Stimulated activated CD4-positive, alpha-beta T cell treated with anti-CD3 and anti-CD28 coated beads, Interleukin-1b, Interleukin-23, amount 100 ng/mL, for 1 hour (primary cell): ENCODE results near the gene CD82.

Experiments used
- DNase-seq, 2 donors: peaks; one replicate each; pipeline ENCODE4 v3.0.0-alpha.2; 2020; ENCODE audit warnings: low read depth in 2 of 2

The CD82 gene

GRCh38 chr11:44575962-44576361 lies 10.5 kb downstream of the CD82 start:
- no peak for DNase-seq

- no peak for DNase-seq
Measured at GRCh38 chr11:44576656-44577055, 11.2 kb downstream of the CD82 start.

GRCh38 chr11:44577231-44577830 lies 11.9 kb downstream of the CD82 start:
- DNase-seq, result no peak

- no peak for DNase-seq
Measured at GRCh38 chr11:44578279-44578678, 12.8 kb downstream of the CD82 start.

- DNase-seq, result no peak
Measured at GRCh38 chr11:44579302-44579761, 13.9 kb downstream of the CD82 start.

- DNase-seq, result no peak
Measured at GRCh38 chr11:44580701-44581100, 15.2 kb downstream of the CD82 start.

- no peak for DNase-seq
Measured at GRCh38 chr11:44581246-44581645, 15.8 kb downstream of the CD82 start.

- no peak for DNase-seq
Measured at GRCh38 chr11:44582641-44583352, 17.3 kb downstream of the CD82 start.

GRCh38 chr11:44583353-44583669 lies 17.8 kb downstream of the CD82 start:
- DNase-seq, result no peak

- no peak for DNase-seq
Measured at GRCh38 chr11:44585421-44585820, 20.0 kb downstream of the CD82 start.

- DNase-seq, result no peak
Measured at GRCh38 chr11:44589301-44589700, 23.8 kb downstream of the CD82 start.

GRCh38 chr11:44590769-44591168 lies 25.3 kb downstream of the CD82 start:
- no peak for DNase-seq

- DNase-seq, result no peak
Measured at GRCh38 chr11:44591557-44591956, 26.1 kb downstream of the CD82 start.

- DNase-seq, result no peak
Measured at GRCh38 chr11:44592125-44592940, 26.9 kb downstream of the CD82 start.

- no peak for DNase-seq
Measured at GRCh38 chr11:44593251-44593650, 27.8 kb downstream of the CD82 start.

- DNase-seq, result no peak
Measured at GRCh38 chr11:44595006-44595405, 29.5 kb downstream of the CD82 start.

- DNase-seq, result no peak
Measured at GRCh38 chr11:44595964-44596381, 30.5 kb downstream of the CD82 start.

- peak in 1 of 2 donors; percentile 32 for DNase-seq
Measured at GRCh38 chr11:44596525-44597276, 31.2 kb downstream of the CD82 start.

- no peak for DNase-seq
Measured at GRCh38 chr11:44597358-44598012, 32.0 kb downstream of the CD82 start.

GRCh38 chr11:44598831-44599230 lies 33.4 kb downstream of the CD82 start:
- DNase-seq, result no peak

GRCh38 chr11:44600261-44600660 lies 34.8 kb downstream of the CD82 start:
- DNase-seq, result no peak
